ENCODE results near the gene PRR23B. TPM values are rescaled to one million over a fixed set of nuclear protein-coding genes. Genes with fewer than 3 reads are reported as not detected.

Gene PRR23B
- total RNA-seq: not detected in 2 replicates

DNA sequence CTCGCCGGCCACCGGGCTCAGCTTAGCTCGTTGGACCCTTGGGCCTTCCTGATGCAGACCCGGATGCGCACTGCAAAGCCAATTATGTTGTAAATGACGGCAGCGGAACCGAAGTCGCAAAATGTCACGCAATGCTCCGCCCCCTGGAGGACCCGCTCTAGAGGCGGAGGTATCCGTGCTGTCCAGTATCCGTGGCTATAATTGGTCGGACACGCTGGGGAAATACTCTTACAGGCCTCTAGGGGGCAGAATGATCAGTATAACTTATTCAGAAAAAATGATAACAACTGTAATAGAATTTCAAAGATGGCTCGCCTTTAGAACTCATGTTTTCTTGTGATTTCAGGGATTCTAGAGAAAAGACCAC lies at the start of gene PRR23B:
Gene PRR23B (minus strand): TSS at position 59 of the 367 bp plus-strand sequence. CDS start 265 bp downstream, outside the sequence.
- no peaks in the 10 kb centered on the region for H3K36me3 ChIP-seq (ENCODE audit: control insufficient read depth, insufficient read depth, low read length)
- H3K4me3 ChIP-seq (ENCODE audit: low read depth, low read length): no peak within 1 kb of the TSS
- TF ChIP-seq, protein P1, sequence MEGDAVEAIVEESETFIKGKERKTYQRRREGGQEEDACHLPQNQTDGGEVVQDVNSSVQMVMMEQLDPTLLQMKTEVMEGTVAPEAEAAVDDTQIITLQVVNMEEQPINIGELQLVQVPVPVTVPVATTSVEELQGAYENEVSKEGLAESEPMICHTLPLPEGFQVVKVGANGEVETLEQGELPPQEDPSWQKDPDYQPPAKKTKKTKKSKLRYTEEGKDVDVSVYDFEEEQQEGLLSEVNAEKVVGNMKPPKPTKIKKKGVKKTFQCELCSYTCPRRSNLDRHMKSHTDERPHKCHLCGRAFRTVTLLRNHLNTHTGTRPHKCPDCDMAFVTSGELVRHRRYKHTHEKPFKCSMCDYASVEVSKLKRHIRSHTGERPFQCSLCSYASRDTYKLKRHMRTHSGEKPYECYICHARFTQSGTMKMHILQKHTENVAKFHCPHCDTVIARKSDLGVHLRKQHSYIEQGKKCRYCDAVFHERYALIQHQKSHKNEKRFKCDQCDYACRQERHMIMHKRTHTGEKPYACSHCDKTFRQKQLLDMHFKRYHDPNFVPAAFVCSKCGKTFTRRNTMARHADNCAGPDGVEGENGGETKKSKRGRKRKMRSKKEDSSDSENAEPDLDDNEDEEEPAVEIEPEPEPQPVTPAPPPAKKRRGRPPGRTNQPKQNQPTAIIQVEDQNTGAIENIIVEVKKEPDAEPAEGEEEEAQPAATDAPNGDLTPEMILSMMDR (IDR thresholded peaks at IDR 0.05; ENCODE audit: insufficient read depth, low read length, severe bottlenecking): no peak
- no peak for FAIRE-seq
- DNase-seq (ENCODE audit: low read depth): no peak
- H3K27me3 ChIP-seq (ENCODE audit: control insufficient read depth, insufficient read depth, low read length): no peaks in the 10 kb centered on the region

DNA sequence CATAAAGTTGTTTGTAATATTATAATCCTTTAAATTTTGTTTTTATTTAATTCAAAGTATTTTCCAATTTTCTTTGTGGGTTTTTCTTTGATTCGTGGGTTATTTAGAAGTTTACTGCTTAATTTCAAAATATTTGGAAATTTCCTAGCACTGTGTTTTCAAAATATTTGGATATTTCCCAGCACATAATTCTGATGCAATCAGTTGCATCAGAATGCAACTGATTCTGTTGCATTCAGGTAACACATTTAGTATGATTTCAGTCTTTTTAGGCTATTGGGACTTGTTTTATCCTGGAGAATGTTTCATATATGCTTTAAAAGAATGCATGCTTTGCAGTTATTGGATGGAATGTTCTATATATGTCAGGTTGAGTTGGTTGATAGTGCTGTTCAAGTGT lies 42.2 kb upstream of the PRR23B start:
- TF ChIP-seq, protein P1 (IDR thresholded peaks at IDR 0.05; ENCODE audit: insufficient read depth, low read length, severe bottlenecking): no peak
- no peaks in the 10 kb centered on the region for H3K27me3 ChIP-seq (ENCODE audit: control insufficient read depth, insufficient read depth, low read length)
- no peak overlapping the region for H3K4me3 ChIP-seq (ENCODE audit: low read depth, low read length)
- no peaks in the 10 kb centered on the region for H3K36me3 ChIP-seq (ENCODE audit: control insufficient read depth, insufficient read depth, low read length)
- DNase-seq (ENCODE audit: low read depth): no peak
- no peak for FAIRE-seq

DNA sequence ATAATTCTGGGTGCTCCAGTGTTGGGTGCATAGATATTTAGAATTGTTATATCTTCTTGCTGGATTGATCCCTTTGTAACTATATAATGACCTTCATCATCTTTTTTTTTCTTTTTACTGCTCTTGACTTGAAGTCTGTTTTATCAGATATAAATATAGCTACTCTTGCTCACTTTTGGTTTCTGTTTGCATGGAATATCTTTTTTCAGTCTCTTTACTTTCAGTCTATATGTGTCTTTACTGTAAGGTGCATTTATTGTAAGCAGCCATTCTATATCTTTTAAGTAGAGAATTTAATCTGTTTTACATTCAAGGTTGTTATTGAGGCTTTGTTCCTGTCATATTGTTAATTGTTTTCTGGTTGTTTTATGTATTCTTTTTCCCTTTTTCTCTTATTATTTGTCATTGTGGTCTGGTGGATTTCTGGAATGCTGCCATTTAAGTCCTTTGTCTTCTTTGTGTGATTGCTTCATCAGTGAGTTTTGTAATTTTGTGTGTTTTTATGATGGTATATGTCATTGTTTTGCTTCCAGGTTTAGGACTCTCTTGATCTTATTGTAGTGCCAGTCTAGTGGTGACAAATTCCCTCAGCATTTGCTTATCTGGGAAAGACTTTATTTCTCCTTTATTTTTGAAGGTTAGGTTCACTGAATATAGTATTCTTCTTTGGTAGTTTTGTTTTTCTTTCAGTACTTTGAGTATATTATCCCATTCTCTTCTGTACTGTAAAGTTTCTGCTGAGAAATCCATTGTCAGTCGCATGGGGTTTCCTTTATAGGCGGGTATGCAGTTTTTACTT lies 32.3 kb upstream of the PRR23B start:
- no peaks in the 10 kb centered on the region for H3K36me3 ChIP-seq (ENCODE audit: control insufficient read depth, insufficient read depth, low read length)
- TF ChIP-seq, protein P1 (IDR thresholded peaks at IDR 0.05; ENCODE audit: insufficient read depth, low read length, severe bottlenecking): no peak
- H3K27me3 ChIP-seq (ENCODE audit: control insufficient read depth, insufficient read depth, low read length): no peaks in the 10 kb centered on the region
- no peak overlapping the region for H3K4me3 ChIP-seq (ENCODE audit: low read depth, low read length)
- no peak for DNase-seq (ENCODE audit: low read depth)
- FAIRE-seq: no peak

DNA sequence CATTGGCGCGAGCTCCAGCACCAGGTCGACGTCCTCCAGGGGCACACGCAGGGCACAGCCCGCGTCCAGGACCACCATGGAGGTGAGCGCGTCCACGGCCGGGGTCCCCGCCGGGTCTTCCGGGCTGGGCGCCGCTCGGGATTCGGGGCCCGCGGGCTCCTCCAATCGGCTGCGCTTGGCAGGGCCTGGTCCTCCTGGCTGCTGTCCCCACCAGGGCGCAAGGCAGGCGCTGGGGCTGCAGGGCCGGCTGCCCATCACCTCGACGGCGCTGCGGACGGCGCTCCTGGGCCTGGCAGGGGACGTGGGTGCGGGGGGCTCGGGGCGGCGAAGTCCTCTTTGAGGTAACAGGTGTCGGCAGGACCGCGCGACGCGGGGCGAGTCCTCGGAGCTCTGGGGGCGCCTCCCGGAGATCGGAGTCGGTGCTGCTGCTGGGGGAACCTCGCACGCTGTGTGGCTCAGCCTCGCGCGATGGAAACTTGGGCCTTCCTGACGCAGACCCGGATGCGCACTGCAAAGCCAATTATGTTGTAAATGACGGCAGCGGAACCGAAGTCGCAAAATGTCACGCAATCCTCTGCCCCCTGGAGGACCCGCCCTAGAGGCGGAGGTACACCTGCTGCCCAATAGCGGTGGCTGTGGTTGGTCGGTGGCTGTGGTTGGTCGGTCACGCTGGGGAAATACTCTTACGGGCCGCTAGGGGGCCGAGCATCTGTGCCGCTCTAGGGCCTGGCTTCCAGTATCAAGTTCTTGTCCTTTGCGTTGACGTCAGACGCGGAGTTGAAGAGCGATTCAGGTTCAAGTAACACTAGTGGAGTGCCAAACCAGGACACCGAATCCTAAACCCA lies 23.9 kb upstream of the PRR23B start, which contains the start of gene PRR23C:
Gene PRR23C (minus strand): TSS at position 527 of the 845 bp plus-strand sequence. CDS start 272 bp downstream, at position 255.
- FAIRE-seq (no peak), DNase-seq (ENCODE audit: low read depth) (no peak)
- H3K4me3 ChIP-seq (ENCODE audit: low read depth, low read length): no peak within 1 kb of the TSS
- H3K27me3 ChIP-seq (ENCODE audit: control insufficient read depth, insufficient read depth, low read length): no peaks in the 10 kb centered on the region
- H3K36me3 ChIP-seq (ENCODE audit: control insufficient read depth, insufficient read depth, low read length): no peaks in the 10 kb centered on the region
- TF ChIP-seq, protein P1 (IDR thresholded peaks at IDR 0.05; ENCODE audit: insufficient read depth, low read length, severe bottlenecking): no peak

DNA sequence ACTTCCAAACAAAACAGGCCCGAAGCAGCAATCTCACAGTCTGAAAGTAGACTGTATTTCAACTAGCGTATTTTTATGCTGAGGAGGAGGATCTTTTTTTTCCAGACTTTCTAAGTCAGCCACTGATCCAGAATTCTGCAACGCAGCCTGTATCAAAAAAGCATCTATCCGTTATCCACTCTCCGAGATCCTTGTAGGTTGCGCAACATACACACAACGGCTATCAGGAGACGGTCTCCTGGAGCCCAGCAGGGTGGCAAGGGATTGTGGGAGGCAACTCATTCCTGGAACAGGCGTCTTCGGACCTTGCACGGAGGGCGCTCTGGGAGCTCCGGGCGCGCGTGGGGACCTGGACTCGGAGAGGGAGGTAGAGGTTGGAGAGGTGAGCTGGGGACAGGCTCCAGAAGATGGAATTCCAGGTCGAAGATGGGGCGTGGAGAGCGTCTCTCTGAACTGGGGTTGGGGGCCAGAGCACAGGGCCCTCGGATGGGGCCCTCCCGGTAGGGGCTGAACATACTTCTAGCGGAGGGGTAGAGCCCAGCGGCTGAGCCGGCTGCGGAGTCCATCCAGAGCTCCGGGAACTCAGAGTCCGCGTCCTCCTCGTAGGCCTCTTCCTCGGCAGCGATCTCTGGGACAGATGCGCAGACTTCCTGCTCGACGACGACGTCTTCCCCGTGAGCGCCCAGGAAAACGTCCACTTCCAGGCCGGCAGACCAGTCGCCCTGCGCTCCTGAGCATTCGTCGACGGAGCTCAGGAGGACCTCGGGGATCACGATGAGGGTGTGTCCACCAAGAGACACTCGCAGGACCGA lies 23.0 kb upstream of the PRR23B start:
- TF ChIP-seq, protein P1 (IDR thresholded peaks at IDR 0.05; ENCODE audit: insufficient read depth, low read length, severe bottlenecking): no peak
- no peak for FAIRE-seq

More for the DNA sequence above, 23.0 kb upstream of the PRR23B start:
- no peak for DNase-seq (ENCODE audit: low read depth)
- Histone ChIP-seq H3K36me3 (ENCODE audit: control insufficient read depth, insufficient read depth, low read length) (no peaks in the 10 kb centered on the region), H3K4me3 (ENCODE audit: low read depth, low read length) (no peak overlapping the region), H3K27me3 (ENCODE audit: control insufficient read depth, insufficient read depth, low read length) (no peaks in the 10 kb centered on the region)

Measured in bronchial epithelial cell (primary cell).